Measurements from ENCODE around the gene TMEM91. TPM values are rescaled to one million over a fixed set of nuclear protein-coding genes. Genes with fewer than 3 reads are reported as not detected.

The TMEM91 gene
- 10 to 100 TPM in 3 of 4 donors, 1 to 10 TPM in 1; 3.3 to 22.7 (median 17.4) TPM for total RNA-seq

GRCh38 chr19:41376241-41376997 is at the start of gene TMEM91:
TSS of gene TMEM91 (plus strand) at chr19:41376533. CDS start at chr19:41378310, 1,777 bp downstream.
- no peak for TF ChIP-seq CTCF (IDR thresholded peaks at IDR 0.05; ENCODE audit: low read depth)

GRCh38 chr19:41327076-41327575 is 49.2 kb upstream of the TMEM91 start:
- TF ChIP-seq CTCF (IDR thresholded peaks at IDR 0.05; ENCODE audit: low read depth): no peak

GRCh38 chr19:41327576-41328156 is 48.7 kb upstream of the TMEM91 start:
- no peak for TF ChIP-seq CTCF (IDR thresholded peaks at IDR 0.05; ENCODE audit: low read depth)

GRCh38 chr19:41328157-41328841 is 48.0 kb upstream of the TMEM91 start:
- no peak for TF ChIP-seq CTCF (IDR thresholded peaks at IDR 0.05; ENCODE audit: low read depth)

- TF ChIP-seq CTCF (IDR thresholded peaks at IDR 0.05; ENCODE audit: low read depth): no peak
Measured at GRCh38 chr19:41328842-41329225, 47.5 kb upstream of the TMEM91 start.

- no peak for TF ChIP-seq CTCF (IDR thresholded peaks at IDR 0.05; ENCODE audit: low read depth)
Measured at GRCh38 chr19:41330481-41330880, 45.9 kb upstream of the TMEM91 start.

All from subcutaneous adipose tissue (tissue), 4 donors.